ENCODE results near the gene ZNF723. TPM values are rescaled to one million over a fixed set of nuclear protein-coding genes. Genes with fewer than 3 reads are reported as not detected.

ZNF723 gene
- total RNA-seq, result not detected in 2 replicates

GRCh38 chr19:22832031-22832762 is at the start of gene ZNF723:
ZNF723 (plus strand) TSS chr19:22832291; CDS start chr19:22832380, 89 bp downstream.

GRCh38 chr19:22783651-22784410 is 48.3 kb upstream of the ZNF723 start, which contains the start of gene ZNF99:
ZNF99 (minus strand) TSS chr19:22784151; CDS start chr19:22784016, 135 bp downstream.

Other genes starting within 250 kb of the ZNF723 start
- gene ZNF492, start 198.0 kb upstream of the ZNF723 start, total RNA-seq, result 0.33 and 0.35 TPM in 2 replicates
- not detected in 2 replicates for gene ZNF99, start 48.1 kb upstream of the ZNF723 start, total RNA-seq
- gene ZNF728, start 170.9 kb downstream of the ZNF723 start, total RNA-seq, result not detected in 2 replicates

All from airway epithelial cell (primary cell).